Bronchial epithelial cell (primary cell): ENCODE results near the gene HTRA3. TPM values are rescaled to one million over a fixed set of nuclear protein-coding genes. Genes with fewer than 3 reads are reported as not detected.

Experiments used
- DNase-seq: peaks from one replicate; pipeline ENCODE4 v3.0.0-alpha.2; 2010; ENCODE audit warnings: low read depth
- FAIRE-seq: peaks from 2 replicates; lab custom pipeline; 2011; peaks lifted over from hg19 to GRCh38; lab: Jason Lieb, UNC
- H3K27me3 ChIP-seq: 2 replicates; pipeline ENCODE4 v1.5.1; 2011; ENCODE audit warnings: low read length; ENCODE audit not compliant: control insufficient read depth, insufficient read depth
- H3K36me3 ChIP-seq: 2 replicates; pipeline ENCODE4 v1.5.1; 2011; ENCODE audit warnings: low read length; ENCODE audit not compliant: control insufficient read depth, insufficient read depth
- H3K4me3 ChIP-seq: 2 replicates; pipeline ENCODE4 v1.5.1; 2011; ENCODE audit warnings: mild to moderate bottlenecking, low read depth, low read length, control low read depth
- total RNA-seq: library from RNA; depleted of rRNA; stranded (reverse); fragments of >200 nt; gene quantifications from 2 replicates; pipeline ENCODE4 v1.2.1, GENCODE V29; 2014
- TF ChIP-seq, protein P1 (sequence below): IDR thresholded peaks from 2 replicates; pipeline ENCODE4 v1.5.1; 2011; ENCODE audit warnings: mild to moderate bottlenecking, moderate library complexity, low read length, control low read depth, inconsistent platforms; ENCODE audit not compliant: insufficient read depth, severe bottlenecking

The HTRA3 gene
- total RNA-seq, 1 donor from 2014 or later, result 0.26 TPM

DNA sequence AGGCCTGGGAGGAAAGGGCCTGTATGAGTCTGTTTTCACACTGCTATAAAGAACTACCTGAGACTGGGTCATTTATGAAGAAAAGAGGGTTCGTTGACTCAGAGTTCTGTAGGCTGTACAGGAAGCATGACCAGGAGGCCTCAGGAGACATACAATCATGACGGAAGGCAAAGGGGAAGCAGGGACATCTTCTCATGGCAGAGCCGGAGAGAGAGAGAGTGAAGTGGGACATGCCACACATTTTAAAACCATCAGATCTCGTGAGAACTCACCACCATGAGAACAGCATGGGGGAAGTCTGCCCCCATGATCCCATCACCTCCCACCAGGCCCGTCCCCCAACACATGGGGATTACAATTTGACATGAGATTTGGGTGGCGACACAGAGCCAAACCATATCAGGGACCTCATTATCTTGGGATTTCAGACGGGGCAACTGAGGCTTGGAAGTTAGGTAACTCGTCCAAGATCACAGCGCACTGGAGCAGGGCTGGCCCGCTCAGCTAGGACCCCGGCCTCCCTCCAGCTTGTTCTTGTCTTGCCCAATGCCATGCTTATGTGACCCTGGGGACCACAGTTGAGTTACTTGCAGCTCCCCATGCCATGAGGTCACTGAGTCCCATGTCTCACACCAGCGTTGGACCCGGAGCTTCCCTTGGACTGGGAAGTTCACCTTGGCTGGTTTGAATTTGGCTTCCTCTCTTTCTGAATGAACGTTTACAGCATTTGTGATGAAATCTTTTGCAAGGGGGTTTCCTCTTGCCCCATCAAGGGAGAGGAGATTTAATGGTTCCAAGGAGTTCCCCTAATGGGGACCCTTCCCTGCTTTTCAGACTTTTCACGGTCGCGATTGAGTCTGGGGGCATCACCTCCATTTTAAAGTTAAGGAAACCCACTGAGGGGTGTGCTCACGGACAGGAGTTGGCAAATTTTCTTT is 18.1 kb downstream of the HTRA3 start:
- Histone ChIP-seq H3K36me3 (no peaks in the 10 kb centered on the region), H3K27me3 (no peaks in the 10 kb centered on the region), H3K4me3 (no peak overlapping the region)
- TF ChIP-seq, protein P1, sequence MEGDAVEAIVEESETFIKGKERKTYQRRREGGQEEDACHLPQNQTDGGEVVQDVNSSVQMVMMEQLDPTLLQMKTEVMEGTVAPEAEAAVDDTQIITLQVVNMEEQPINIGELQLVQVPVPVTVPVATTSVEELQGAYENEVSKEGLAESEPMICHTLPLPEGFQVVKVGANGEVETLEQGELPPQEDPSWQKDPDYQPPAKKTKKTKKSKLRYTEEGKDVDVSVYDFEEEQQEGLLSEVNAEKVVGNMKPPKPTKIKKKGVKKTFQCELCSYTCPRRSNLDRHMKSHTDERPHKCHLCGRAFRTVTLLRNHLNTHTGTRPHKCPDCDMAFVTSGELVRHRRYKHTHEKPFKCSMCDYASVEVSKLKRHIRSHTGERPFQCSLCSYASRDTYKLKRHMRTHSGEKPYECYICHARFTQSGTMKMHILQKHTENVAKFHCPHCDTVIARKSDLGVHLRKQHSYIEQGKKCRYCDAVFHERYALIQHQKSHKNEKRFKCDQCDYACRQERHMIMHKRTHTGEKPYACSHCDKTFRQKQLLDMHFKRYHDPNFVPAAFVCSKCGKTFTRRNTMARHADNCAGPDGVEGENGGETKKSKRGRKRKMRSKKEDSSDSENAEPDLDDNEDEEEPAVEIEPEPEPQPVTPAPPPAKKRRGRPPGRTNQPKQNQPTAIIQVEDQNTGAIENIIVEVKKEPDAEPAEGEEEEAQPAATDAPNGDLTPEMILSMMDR, result no peak
- DNase-seq (no peak), FAIRE-seq (no peak)

DNA sequence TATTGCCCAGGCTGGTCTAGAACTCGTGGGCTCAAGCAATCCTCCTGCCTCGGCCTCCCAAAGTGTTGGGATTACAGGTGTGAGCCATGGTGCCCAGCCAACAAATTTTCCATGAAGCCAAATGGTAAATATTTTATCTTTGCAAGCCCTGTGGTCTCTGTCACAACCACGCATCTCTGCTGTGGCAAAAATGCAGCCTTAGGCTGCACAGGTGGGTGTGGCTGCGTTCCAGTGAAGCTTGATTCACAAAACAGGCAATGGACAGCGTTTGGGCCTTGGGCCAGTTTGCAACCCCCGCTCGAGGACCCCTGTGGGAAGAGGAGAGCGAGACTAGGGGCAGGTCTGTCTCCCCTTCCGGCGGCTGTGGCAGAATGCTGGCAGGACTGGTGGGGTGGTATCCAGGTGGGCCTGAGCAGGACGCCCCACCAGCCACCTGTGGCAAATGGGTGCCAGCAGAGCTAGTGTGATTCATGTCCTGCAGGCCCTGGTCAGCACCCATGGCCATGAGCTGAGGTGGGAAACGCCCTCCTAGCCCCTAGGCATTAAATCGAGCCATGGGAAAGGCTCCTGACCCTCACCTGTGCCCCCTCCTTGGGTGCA is 19.7 kb downstream of the HTRA3 start:
- Histone ChIP-seq H3K36me3 (no peaks in the 10 kb centered on the region), H3K27me3 (no peaks in the 10 kb centered on the region), H3K4me3 (no peak overlapping the region)
- no peak for FAIRE-seq
- no peak for DNase-seq
- TF ChIP-seq, protein P1, result no peak

DNA sequence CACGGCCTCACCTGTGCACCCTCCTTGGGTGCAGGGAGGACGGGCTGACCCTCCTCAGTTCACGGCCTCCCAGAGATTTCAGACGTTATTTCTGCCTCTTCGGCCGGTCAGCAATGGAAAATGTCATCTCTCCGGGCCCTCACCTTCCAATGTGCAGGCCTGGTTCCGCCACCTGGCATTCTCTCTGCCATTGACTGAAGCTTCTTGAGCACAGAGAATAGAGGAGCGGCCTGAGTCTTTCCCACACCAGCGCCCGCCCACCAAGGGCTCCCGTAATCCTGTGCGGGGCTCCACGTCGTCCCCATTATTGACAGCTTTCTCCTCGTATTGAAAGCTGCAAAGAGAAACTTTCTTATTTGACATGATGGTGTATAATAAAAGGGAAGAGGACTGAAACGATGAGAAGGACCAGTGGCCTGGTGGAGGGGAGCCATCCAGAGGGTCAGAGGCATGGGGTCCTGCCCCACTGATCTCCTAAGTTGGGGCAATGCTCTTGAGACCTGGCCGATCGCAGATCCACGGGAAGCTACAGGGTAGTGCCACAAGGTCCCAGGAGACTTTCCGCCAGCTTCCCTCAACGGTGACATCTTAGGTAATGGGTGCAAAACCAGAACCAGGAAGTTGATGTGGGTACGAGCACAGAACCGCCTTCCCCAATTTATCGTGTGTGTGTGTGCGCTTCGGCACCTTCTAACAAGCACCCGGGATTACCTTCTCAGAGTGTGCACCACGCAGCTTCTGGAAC is 20.6 kb downstream of the HTRA3 start:
- DNase-seq (no peak), FAIRE-seq (no peak)
- no peaks in the 10 kb centered on the region for H3K27me3 ChIP-seq
- TF ChIP-seq, protein P1, result no peak
- no peaks in the 10 kb centered on the region for H3K36me3 ChIP-seq
- no peak overlapping the region for H3K4me3 ChIP-seq

DNA sequence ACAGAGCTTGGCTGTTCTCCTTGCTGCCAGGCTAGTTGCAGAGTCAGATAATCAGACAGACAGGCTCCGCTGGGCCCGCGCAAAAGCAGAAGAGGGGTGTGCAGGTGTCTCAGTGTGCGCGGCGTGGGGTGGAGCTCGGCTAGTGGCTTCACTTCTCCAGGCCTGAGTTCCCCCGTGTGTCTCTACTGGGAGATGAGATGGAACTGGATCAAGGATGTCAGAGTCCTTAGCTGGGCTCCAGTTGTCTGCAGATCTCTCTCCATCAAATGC is 21.1 kb downstream of the HTRA3 start:
- H3K36me3 ChIP-seq, result no peaks in the 10 kb centered on the region
- TF ChIP-seq, protein P1, result no peak
- FAIRE-seq (no peak), DNase-seq (no peak)
- H3K4me3 ChIP-seq, result no peak overlapping the region
- H3K27me3 ChIP-seq, result no peaks in the 10 kb centered on the region

DNA sequence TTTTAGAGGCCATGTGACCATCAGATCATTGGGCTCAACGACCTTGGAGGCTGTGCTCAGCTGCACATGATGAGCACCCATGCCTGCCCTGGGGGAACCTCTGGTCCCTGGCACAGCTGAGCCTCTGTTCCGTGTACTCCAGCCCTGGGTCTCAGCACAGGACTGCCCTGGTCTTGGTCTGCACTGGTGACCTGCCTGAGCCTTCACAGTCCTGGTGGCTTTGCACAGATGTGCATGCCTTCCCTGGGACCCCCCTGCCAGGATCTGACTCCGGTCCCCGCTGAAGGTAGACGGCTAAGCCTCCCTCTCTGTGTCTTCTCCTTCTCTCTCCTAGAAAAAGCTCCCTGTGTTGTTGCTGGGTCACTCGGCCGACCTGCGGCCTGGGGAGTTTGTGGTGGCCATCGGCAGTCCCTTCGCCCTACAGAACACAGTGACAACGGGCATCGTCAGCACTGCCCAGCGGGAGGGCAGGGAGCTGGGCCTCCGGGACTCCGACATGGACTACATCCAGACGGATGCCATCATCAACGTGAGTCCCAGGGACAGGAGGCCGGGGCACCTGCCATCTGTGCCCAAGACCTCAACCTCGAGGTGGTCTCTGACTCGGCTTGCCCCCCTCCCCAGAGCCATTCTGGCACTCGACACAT is 21.6 kb downstream of the HTRA3 start:
- no peak for DNase-seq
- TF ChIP-seq, protein P1, result no peak
- H3K27me3 ChIP-seq, result no peaks in the 10 kb centered on the region
- no peak overlapping the region for H3K4me3 ChIP-seq
- no peak for FAIRE-seq
- H3K36me3 ChIP-seq, result no peaks in the 10 kb centered on the region
